Skin of body (tissue), 2 donors: ENCODE measurements around the gene C2CD2. TPM values are rescaled to one million over a fixed set of nuclear protein-coding genes. Genes with fewer than 3 reads are reported as not detected.

ENCODE experiments used
- DNase-seq: peaks from one replicate; lab custom pipeline; 2025; lab: John Stamatoyannopoulos, UW
- total RNA-seq: library from RNA; depleted of rRNA; stranded (reverse); fragments of >200 nt; gene quantifications from one replicate; pipeline ENCODE4 v1.2.3, GENCODE V29; 2014

The C2CD2 gene
- total RNA-seq, 1 donor from 2014 or later = 17.1 TPM

- no peak for DNase-seq
Observed at GRCh38 chr21:41890355-41890754, 63.5 kb downstream of the C2CD2 start.

DNA sequence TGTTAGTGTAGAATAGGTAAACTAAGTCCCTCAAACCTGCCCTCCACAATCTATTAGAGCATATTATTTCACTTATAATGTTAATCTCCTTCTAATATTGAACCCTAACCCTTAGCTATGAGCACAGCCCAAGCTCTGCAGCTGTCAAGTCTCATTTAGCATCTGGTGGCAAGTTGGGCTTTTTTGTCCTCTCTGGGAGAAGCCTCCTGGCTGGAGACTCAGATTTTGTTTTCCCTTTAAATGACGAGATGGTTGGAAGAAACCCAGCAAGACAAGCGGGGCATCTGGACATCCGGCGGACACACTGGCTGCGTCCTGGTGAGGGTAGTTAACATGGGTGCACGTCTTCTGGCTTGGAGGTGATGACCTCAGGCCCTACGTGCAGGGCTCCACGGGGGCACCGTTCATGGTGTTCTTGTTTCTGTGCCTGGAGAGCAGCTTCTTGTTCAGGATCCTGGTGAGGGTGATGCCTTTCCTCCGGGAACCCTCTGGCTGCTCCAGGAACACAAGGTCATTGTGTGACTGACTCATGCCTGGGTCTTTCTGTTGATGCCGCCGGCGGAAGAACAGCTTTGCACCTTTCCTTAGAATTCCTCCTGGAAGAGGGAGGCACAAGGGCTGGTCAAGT lies 65.0 kb downstream of the C2CD2 start:
- DNase-seq = no peak

GRCh38 chr21:41887667-41888066 lies 66.2 kb downstream of the C2CD2 start:
- no peak for DNase-seq

- DNase-seq = no peak
Observed at GRCh38 chr21:41886328-41886727, 67.5 kb downstream of the C2CD2 start.

- DNase-seq = no peak
Observed at GRCh38 chr21:41885341-41886024, 68.3 kb downstream of the C2CD2 start.

DNA sequence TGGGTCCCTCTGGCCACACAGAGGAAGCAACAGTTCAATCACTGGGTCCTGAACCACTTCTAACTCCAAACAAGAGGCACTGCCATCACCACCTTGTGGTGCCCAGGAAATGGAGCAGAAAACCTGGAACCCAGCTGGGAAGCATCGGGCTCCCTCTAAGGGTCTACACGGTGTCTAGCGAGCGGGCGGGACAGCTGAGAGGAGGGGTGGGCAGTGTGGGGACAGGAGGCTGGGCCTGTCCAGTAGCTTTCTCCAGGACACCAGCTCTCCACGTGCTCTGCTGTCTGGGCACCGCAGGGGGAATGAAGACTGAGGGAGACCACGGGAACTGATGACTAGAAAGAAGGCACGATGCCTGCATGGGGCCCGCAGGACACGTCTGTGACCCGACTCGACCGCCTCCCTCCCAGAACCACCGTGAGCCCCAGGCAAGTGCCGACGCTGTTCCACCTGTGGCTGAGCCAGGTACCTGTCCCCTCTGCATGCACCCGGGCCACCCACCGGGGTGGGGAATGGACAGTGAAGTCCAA lies 69.3 kb downstream of the C2CD2 start:
- no peak for DNase-seq

DNA sequence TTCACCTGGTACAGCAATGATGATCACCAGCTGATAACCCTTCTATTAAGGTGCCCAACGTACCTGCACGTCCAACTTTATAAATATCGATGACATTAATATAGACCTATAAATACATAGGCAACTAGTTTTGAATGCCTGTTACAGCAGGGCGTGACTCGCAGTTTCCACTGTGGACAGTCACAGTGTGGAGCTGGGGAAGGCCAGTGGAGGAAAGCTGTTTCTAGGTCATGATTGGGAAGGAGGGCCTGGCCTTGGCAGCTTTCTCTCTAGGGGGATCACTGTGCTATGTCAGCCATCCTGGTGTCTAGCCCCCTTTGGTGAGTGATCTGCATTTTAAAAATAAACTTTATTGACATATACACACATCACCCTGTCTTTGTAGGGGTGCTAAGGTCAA lies 70.2 kb downstream of the C2CD2 start:
- no peak for DNase-seq

DNA sequence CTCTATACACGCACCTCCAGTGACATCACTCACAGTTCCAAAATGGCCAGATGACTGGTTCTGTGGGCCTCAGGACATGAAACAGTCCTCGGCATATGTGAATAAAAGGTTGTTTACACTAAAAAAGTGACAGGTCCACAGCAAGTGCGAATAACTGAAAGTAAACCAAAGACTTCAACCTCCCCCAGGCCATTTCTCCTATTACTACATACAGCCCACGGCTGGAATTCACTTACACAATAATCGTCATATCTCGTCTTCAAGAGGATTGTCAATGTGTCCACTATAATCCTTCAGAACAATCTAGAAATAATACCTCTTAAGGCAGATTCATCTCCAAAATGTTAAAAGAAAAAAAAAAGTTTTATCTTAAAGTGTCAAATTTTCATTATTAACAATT lies 72.8 kb downstream of the C2CD2 start:
- DNase-seq = no peak

- DNase-seq = no peak
Observed at GRCh38 chr21:41880153-41880552, 73.7 kb downstream of the C2CD2 start.

- peak; percentile 77 for DNase-seq
Observed at GRCh38 chr21:41879190-41879998, 74.4 kb downstream of the C2CD2 start, which contains the start of gene PRDM15. Gene PRDM15, minus strand, starts transcription at chr21:41879344. Its CDS starts 18,981 bp downstream, at chr21:41860363.

GRCh38 chr21:41878831-41879189 lies 75.0 kb downstream of the C2CD2 start:
- peak; percentile 77 for DNase-seq

DNA sequence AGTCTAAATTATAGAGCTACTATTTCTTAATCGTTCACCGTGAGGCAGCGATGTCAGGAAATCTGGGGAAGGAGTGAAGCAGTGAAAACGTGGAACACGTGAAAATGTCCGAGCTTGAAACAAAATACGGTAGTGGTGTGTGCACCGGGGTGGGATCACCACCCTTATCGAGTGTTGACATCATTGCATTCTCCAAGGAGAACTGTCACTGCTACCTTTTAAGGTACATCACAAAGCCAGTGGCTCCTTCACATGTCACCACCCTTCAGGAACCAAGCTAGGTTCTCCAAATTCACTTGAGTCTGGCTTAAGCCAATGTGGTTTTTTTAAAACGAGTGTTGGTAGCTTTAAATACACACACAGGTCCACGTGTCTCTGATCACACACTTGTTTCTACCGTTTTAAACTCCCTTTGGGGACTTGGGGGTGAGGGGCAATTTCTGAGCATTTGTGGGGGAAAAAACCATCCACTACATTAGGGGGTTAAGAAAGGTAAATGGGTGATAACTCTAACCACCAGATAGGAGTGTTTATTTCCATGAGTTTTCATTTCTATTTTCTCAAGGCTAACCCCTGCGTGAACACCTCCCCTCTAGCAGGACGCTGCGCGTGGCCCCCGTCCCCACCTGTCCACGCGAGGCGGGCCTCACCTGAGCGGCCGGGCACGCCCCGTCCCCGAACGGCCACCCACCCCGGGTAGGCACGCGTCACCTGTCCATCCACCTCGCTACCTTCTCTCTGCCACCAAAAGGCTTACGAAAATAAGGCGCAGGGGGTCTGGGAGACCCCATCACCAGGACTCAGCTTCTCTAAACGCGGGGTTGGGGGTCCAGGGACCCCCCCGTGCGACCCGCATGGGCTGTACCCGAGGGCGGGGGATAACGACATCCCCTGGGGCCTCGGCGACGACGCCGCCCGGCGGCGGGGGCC lies 75.7 kb downstream of the C2CD2 start:
- DNase-seq = peak; percentile 36

DNA sequence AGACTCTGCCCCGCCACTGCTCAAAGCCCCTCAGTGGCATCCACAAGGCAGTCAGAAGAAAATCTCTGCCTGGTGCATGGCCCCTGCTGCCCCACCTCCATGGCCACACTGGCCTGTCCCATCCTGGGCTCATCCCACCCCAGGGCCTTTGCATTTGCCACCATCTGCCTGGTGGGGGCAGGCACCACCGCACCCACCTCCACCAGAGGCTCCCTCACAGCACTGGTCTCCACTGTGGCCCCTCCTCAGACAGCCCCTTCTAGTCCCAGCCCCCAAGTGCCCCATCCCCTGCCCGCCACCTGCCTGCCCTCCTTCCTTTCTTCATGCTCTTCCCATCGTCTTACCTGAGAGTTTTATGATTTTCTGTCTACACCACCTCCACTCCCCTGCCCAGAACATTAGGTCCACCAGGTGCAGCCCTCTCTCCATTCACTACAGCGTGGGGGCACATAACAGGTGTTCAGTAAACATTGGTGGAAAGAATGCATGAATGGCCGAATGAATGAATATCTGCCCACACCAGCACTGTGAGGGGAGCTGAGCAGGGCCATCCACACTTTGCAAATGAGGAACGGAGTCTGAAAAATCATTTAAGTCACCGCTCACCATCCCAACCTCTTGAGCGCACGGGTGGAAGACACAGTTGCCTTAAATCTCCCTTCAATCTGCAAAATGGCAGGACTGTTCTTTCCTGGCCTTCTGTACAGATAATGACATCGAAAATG lies 76.7 kb downstream of the C2CD2 start:
- DNase-seq = no peak

DNA sequence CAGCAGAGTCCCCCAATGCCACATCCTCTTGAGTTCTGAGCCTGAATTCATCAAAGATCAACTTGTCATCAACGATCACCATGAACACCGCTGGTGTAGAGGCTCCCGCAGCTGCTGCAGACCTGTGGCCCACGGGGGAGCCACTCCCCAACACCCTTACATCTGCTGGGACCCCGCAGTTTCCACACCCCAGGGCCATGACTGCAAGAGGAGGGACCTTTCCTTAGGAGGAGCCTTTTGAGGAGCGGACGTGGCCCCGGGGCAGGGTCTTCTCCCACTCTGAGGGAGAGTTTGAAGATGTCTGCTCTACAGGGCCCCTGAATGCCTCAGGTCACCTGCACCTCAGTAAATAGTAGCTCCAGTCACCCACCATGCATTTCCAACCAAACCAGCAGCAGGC lies 77.4 kb downstream of the C2CD2 start:
- DNase-seq = no peak

DNA sequence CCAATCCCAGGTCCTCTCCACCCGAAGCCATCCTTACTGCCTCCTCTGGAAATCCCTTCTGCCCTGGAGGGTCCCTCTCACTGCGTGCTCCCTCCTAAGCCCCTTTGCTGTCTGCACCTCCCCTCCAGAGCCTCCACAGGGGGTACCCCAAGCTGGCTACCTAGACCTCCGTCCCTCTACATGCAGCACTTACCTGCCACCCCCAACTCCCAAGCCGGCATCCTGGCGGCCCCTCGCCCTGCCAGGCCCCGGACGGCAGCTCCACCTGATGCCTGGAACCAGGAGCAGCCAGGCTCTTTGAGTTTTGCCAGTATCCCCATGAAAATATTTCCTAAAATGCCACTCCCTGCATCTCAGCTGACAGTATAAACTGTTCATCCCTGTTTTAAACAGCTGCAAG lies 78.7 kb downstream of the C2CD2 start:
- DNase-seq = no peak

- no peak for DNase-seq
Observed at GRCh38 chr21:41874611-41875010, 79.2 kb downstream of the C2CD2 start.

GRCh38 chr21:41873426-41873825 lies 80.4 kb downstream of the C2CD2 start:
- no peak for DNase-seq

- DNase-seq = no peak
Observed at GRCh38 chr21:41873005-41873404, 80.8 kb downstream of the C2CD2 start.

- no peak for DNase-seq
Observed at GRCh38 chr21:41871293-41872030, 82.4 kb downstream of the C2CD2 start.

GRCh38 chr21:41869771-41870170 lies 84.0 kb downstream of the C2CD2 start:
- no peak for DNase-seq
